Measurements from ENCODE around the gene DOLK.

DNA sequence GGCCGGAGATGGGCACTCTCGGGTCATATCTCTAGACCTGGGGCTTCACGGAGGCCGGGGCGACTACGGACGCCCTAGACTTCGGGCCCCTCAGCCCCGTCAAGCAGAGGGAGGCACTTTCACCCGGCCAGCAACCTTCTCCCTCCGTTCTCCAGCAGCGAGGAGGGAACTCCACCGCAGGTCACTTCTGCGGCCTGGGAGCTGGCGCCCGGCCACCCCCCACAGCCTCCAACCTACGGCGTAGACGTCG is 201 bp downstream of the DOLK start:
- TF ChIP-seq, protein P1, sequence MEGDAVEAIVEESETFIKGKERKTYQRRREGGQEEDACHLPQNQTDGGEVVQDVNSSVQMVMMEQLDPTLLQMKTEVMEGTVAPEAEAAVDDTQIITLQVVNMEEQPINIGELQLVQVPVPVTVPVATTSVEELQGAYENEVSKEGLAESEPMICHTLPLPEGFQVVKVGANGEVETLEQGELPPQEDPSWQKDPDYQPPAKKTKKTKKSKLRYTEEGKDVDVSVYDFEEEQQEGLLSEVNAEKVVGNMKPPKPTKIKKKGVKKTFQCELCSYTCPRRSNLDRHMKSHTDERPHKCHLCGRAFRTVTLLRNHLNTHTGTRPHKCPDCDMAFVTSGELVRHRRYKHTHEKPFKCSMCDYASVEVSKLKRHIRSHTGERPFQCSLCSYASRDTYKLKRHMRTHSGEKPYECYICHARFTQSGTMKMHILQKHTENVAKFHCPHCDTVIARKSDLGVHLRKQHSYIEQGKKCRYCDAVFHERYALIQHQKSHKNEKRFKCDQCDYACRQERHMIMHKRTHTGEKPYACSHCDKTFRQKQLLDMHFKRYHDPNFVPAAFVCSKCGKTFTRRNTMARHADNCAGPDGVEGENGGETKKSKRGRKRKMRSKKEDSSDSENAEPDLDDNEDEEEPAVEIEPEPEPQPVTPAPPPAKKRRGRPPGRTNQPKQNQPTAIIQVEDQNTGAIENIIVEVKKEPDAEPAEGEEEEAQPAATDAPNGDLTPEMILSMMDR (IDR thresholded peaks at IDR 0.05) = no peak
- TF ChIP-seq POLR2A (IDR thresholded peaks at IDR 0.05) = no peak
